EH (cell line): Measurements from ENCODE around the gene OR6J1.
"Not testable (repeated sequence)": the region's sequence is repeated elsewhere in the genome, so short reads cannot be mapped to it uniquely, and the experiment has no call there.

Experiments used
- DNase-seq: peaks from one replicate; pipeline ENCODE4 v3.0.0-alpha.2; 2015; ENCODE audit warnings: low read depth

The OR6J1 gene

GRCh38 chr14:22650960-22651521, 6.9 kb upstream of the OR6J1 start:
- peak; percentile 38 for DNase-seq

GRCh38 chr14:22650046-22650739, 6.0 kb upstream of the OR6J1 start:
- DNase-seq = no peak

- DNase-seq = no peak
These were observed 4.4 kb upstream of the OR6J1 start for GRCh38 chr14:22648506-22648905.

DNA sequence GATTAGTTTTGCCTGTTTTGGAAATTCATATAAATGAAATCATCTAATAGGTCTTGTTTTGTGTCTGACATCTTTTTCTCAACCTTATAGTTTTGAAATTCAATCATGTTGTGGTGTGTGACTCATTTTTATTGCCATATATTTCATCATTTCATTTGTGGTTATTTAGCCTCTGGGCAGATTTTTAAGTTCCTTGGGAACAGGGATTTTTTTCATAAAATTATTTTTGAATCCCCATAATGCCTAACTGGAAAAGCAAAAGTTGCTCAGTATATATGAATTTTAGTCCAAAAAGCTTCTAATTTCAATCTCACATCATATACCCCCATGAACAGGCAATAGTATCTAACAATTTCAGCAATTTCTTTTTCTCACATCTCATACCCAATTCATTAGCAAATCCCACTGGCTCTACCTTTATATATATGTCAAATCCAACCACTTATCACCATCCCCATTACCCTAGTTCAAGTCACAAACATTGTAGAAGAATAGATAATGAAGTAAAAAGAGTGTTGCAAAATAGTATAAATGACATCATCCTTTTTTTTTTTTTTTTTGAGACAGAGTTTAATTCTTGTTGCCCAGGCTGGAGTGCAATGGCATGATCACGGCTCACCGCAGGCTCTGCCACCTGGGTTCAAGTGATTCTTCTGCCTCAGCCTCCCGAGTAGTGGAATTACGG, 2.6 kb upstream of the OR6J1 start:
- peak; percentile 80 for DNase-seq

DNA sequence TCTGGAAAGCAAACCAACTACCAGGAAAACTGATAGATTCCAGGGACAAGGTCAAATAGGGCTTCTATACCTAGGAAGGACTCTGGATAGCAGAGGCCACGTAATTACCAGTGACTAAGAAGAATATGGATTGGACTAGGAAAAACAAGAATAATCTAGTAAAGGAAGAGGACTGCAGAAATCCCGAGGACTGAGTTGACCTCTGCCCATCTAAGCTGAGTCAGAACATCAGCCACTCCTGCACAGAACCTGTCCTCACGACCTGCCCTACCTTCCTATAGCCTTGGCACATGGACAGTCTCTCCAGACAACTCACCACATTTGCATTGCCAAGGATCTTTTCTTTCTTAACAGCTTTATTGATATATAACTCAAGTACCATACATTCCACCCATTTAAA, 2.3 kb downstream of the OR6J1 start:
- DNase-seq = no peak

DNA sequence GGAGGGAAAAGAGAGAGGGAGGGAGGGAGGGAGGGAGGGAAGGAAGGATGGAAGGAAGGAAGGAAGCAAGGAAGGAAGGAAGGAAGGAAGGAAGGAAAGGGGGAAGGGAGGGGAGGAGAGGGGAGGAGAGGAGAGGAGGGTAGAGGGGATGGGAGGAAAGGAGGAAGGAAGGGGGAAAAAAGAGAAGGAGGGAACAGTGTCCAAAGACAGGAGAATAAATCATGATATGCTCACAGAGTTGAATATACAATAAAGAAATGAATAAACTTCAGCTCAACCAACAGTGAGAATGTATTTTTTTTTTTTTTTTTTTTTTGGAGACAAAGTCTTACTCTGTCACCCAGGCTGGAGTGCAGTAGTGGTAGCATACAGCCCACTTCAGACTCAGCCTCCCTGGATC, 4.0 kb downstream of the OR6J1 start:
- no peak for DNase-seq

- not testable (repeated sequence) for DNase-seq
These were observed 8.2 kb downstream of the OR6J1 start for GRCh38 chr14:22635980-22636379.

- no peak for DNase-seq
These were observed 9.8 kb downstream of the OR6J1 start for GRCh38 chr14:22634233-22634900.

- DNase-seq = peak; percentile 60
These were observed 13.7 kb downstream of the OR6J1 start for GRCh38 chr14:22630486-22630885.

GRCh38 chr14:22630066-22630465, 14.1 kb downstream of the OR6J1 start:
- DNase-seq = no peak

DNA sequence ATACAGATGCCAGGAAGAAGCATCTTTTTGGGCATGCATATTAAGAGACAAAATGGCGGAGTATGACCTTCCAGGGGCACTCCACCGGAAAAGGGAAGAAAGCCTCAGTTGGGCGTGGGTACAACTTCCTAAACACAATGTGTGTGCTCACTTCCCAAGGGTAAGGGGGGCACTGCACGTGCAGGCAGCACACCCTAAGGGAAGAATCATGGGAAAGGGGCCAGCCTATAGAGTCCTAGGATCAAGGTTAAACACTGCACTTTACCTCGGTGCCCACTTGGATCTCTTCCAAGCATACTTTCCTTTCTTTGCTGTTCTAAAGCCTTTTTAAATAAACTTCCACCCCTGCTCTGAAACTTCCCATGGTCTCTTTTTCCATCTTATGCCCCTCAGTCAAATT, 14.8 kb downstream of the OR6J1 start:
- DNase-seq = no peak

DNA sequence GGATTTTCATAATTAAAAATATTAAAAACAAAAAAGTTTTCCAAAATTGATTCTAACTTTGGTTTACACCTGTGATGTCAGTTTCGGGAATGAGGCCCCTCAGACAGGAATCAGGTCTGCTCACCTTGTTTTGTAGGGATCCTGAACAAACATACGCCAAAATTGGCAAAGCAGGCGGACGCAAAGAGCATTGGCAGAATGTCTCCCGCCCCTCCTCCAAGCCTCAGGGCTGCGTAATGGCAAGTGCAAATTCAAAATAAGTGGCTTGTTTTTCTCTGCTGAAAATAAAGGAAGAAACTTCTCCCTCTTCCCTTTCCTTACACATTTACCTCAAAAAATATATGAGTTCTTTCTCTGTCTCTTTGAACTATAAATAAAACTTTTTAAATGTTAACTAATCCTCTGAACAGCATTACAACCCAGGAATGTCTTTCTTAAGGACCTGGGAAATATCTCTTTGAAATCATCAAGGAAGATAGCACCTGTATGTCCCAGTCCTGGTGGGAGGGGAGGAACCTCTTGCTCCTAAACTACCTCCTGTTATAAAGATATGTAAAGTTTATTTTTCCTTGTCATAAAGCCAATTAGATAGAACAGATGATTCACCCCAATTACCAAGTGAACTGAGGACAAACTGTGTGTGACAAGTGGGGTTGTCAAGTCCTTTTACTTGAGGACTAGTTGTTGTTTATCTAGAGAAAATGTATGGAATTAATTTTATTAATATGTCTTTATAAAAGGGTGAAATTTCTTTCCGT, 16.5 kb downstream of the OR6J1 start:
- DNase-seq = no peak

GRCh38 chr14:22626590-22626989, 17.6 kb downstream of the OR6J1 start:
- DNase-seq = no peak

DNA sequence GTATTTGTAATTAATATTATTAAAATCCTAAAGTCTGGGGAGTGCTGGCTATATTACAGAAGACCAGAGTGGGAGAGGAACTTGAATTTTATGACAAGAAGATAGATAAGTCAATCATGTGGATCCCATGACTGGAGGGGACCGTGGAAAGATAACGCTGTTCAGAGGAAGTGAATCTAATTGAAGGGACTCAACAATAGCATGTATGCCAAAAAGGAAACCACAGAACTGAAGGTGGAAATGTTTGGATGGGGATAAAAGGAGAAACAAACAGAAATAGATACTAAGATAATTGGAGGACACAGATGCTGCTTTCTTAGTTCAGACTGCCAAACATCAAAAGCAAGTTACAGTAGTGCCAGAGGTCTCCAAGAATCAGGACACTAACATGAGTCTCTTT, 21.1 kb downstream of the OR6J1 start:
- DNase-seq = no peak

DNA sequence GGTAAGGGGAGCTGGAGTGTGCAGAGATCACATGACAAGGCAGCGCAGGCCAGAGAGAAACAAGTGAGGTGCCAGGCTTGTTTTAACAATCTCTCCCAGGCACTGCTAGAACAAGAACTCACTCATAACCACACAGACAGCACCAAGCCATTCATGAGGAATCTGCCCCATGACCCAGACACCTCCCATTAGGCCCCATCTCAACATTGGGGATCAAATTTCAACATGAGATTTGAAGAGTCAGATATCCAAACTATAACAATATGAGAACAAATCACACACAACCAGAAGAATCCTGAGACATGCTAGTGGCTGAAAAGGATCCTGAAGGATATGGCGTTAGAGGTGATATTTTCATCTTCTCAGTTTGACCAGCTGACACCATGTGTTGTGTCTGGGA, 21.9 kb downstream of the OR6J1 start:
- peak; percentile 67 for DNase-seq

DNA sequence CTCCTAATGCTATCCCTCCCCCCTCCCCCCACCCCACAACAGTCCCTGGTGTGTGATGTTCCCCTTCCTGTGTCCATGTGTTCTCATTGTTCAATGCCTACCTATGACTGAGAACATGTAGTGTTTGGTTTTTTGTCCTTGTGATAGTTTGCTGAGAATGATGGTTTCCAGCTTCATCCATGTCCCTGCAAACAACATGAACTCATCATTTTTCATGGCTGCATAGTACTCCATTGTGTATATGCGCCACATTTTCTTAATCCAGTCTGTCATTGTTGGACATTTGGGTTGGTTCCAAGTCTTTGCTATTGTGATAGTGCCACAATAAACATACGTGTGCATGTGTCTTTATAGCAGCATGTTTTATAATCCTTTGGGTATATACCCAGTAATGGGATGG, 28.4 kb downstream of the OR6J1 start:
- DNase-seq = not testable (repeated sequence)

GRCh38 chr14:22614240-22614799, 29.8 kb downstream of the OR6J1 start:
- peak; percentile 99 for DNase-seq

- DNase-seq = peak; percentile 61
These were observed 30.4 kb downstream of the OR6J1 start for GRCh38 chr14:22613736-22614239.

- DNase-seq = peak; percentile 22
These were observed 31.0 kb downstream of the OR6J1 start for GRCh38 chr14:22613106-22613695.

DNA sequence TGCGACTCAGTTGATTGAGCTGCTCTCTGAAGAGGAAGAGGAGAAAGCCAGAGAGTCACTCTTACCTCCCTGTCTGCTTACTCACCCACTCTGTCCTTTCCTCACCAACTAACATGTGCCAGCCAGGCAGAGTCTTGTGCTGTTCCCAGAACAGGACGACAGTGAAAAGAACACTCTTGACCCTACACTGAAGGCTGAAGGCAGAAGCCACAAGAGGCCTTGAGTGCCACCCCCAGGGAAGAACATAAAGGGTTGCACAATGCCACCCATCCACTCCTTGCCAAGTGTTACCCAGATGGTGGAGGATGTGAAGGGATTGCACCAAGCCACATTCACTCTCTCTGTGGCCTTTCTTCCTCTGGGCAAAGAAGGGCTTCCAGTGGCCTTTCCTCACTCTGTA, 33.2 kb downstream of the OR6J1 start:
- DNase-seq = no peak

DNA sequence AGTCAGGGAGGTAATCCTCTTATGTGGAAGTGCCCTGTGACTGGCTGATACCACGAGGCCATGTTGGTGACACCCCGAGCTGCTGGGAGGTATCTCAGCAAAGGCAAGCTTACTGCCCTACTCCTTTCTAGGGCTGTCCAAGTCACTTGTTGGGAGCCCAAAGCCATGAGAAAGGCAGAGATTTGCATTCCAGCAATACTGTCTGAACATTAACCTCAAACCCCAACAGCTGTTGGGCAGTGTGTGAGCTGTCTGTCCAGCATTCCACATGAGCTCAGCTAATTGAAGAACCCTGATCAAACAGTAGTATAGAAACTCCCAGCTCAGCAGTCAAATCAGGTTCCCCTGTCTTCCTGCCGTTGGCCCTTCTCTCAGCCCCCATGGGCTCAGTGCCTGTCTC, 36.9 kb downstream of the OR6J1 start:
- DNase-seq = peak; percentile 46
